Cardiac muscle cell (in vitro differentiated cells and primary cell): ENCODE results near the gene IKBIP. TPM values are rescaled to one million over a fixed set of nuclear protein-coding genes. Genes with fewer than 3 reads are reported as not detected.

Source experiments
- DNase-seq, 2 donors: peaks; one replicate each; pipeline versions ENCODE4 v3.0.0 to v3.0.0-alpha.2; 2010 to 2017; ENCODE audit warnings: low read depth in 1 of 2, low spot score in 1 of 2
- H3K27ac ChIP-seq: fragments of 200-600 bp; sonication (generic); 2 replicates; pipeline ENCODE4 v1.5.1; 2016
- H3K27me3 ChIP-seq: fragments of 200-600 bp; sonication (generic); 2 replicates; pipeline ENCODE4 v1.6.0; 2016; ENCODE audit warnings: control low read depth
- H3K36me3 ChIP-seq: fragments of 200-600 bp; sonication (generic); 2 replicates; pipeline ENCODE4 v1.5.1; 2016; ENCODE audit warnings: control low read depth
- H3K4me1 ChIP-seq: fragments of 200-600 bp; sonication (generic); 2 replicates; pipeline ENCODE4 v1.8.1; 2017; ENCODE audit warnings: low read depth, mild to moderate bottlenecking, mixed run types
- H3K4me3 ChIP-seq: fragments of 200-600 bp; sonication (generic); 2 replicates; pipeline ENCODE4 v1.5.1; 2016; ENCODE audit warnings: mild to moderate bottlenecking
- H3K9me3 ChIP-seq: fragments of 200-600 bp; sonication (generic); 2 replicates; pipeline ENCODE4 v1.5.1; 2017; ENCODE audit warnings: low read depth, mild to moderate bottlenecking, control low read depth
- polyA plus RNA-seq: library from polyadenylated mRNA; unstranded; fragments of >200 nt; fragmentation: Nextera tagmentation; extraction: Ambion mirVana; gene quantifications from 2 replicates; pipeline ENCODE4 v1.2.1, GENCODE V29; 2016
- total RNA-seq: library from RNA; depleted of rRNA; stranded (reverse); fragments of >200 nt; gene quantifications from 2 replicates; pipeline ENCODE4 v1.2.3, GENCODE V29; 2016
- TF ChIP-seq, protein P1 (sequence below): IDR thresholded peaks from 2 replicates; pipeline ENCODE4 v1.5.1; 2012; ENCODE audit warnings: low read depth, mild to moderate bottlenecking, low read length

The IKBIP gene, protein sequence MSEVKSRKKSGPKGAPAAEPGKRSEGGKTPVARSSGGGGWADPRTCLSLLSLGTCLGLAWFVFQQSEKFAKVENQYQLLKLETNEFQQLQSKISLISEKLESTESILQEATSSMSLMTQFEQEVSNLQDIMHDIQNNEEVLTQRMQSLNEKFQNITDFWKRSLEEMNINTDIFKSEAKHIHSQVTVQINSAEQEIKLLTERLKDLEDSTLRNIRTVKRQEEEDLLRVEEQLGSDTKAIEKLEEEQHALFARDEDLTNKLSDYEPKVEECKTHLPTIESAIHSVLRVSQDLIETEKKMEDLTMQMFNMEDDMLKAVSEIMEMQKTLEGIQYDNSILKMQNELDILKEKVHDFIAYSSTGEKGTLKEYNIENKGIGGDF
- total RNA-seq (19.7 and 25.6 TPM in 2 replicates), polyA plus RNA-seq (22.7 and 31.7 TPM in 2 replicates)

DNA sequence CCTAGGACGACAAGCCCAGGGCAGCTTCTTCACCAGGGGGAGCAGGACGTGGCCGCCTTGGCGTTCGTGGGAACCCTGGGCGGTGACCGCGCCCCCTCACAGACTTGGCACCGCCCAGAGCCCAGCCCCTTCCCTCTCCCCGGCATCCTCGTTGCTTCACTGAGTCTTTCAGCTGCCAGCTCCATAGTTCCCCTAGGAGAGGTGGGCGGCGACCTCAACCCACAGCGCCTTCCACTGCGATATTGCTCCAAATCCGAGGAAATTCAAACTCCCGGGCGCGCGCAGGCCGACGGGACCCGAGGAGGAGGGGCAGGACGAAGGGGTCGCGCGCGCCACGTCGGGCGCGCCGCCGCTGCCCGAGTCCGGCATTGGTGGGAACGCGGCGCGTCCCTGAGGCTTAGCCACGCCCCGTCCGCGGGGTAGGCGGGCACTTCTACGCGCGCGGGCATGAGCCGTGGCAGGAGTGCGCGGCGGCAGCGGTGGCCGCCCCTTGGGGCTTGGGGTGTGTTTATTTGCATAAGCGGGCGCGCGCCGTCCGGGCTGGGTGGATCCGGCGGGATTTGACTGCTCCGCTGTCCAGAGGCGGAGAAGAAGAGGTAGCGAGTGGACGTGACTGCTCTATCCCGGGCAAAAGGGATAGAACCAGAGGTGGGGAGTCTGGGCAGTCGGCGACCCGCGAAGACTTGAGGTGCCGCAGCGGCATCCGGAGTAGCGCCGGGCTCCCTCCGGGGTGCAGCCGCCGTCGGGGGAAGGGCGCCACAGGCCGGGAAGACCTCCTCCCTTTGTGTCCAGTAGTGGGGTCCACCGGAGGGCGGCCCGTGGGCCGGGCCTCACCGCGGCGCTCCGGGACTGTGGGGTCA is at the start of gene IKBIP, which contains the start of gene APAF1:
Gene IKBIP, minus strand, starts transcription at position 77 of the 860 bp plus-strand sequence. CDS start 87 bp downstream, outside the sequence.
Gene APAF1, plus strand, starts transcription at position 579 of the 860 bp plus-strand sequence. CDS start 3,070 bp downstream, outside the sequence.
- peaks cover 5% of the 10 kb centered on the region for H3K4me1 ChIP-seq
- H3K4me3 ChIP-seq, result peak within 1 kb of the TSS; percentile 76
- DNase-seq, result peak; percentile 97 to 98
- TF ChIP-seq, protein P1, sequence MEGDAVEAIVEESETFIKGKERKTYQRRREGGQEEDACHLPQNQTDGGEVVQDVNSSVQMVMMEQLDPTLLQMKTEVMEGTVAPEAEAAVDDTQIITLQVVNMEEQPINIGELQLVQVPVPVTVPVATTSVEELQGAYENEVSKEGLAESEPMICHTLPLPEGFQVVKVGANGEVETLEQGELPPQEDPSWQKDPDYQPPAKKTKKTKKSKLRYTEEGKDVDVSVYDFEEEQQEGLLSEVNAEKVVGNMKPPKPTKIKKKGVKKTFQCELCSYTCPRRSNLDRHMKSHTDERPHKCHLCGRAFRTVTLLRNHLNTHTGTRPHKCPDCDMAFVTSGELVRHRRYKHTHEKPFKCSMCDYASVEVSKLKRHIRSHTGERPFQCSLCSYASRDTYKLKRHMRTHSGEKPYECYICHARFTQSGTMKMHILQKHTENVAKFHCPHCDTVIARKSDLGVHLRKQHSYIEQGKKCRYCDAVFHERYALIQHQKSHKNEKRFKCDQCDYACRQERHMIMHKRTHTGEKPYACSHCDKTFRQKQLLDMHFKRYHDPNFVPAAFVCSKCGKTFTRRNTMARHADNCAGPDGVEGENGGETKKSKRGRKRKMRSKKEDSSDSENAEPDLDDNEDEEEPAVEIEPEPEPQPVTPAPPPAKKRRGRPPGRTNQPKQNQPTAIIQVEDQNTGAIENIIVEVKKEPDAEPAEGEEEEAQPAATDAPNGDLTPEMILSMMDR, result no peak
- peak within 1 kb of the TSS; percentile 95 for H3K27ac ChIP-seq
- no peaks in the 10 kb centered on the region for H3K27me3 ChIP-seq
- H3K36me3 ChIP-seq, result peaks cover 13% of the 10 kb centered on the region
- no peaks in the 10 kb centered on the region for H3K9me3 ChIP-seq

DNA sequence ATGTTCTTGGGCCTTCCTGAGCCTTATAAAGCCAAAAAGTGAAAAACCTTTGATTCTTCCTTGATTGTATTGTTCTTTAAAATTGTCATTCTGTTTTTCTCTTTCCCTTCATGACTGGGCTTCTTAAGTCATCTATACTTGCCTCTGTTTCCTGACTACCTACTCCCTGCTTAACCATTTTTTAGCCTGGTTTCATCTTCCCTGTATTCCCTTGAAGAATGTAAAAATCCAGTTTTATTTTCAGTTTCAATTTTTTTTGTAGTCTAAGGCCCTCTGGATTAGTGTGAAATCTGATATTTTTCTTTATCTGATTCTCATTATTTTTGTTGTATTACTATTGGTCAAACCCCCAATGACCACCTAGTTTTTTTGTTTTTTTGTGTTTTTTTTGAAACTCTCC is 46.8 kb upstream of the IKBIP start:
- no peak for DNase-seq
- H3K4me1 ChIP-seq, result no peaks in the 10 kb centered on the region
- TF ChIP-seq, protein P1, result no peak
- H3K9me3 ChIP-seq, result no peaks in the 10 kb centered on the region
- no peaks in the 10 kb centered on the region for H3K27me3 ChIP-seq
- peaks cover 11% of the 10 kb centered on the region for H3K36me3 ChIP-seq
- no peak overlapping the region for H3K27ac ChIP-seq
- no peak overlapping the region for H3K4me3 ChIP-seq

DNA sequence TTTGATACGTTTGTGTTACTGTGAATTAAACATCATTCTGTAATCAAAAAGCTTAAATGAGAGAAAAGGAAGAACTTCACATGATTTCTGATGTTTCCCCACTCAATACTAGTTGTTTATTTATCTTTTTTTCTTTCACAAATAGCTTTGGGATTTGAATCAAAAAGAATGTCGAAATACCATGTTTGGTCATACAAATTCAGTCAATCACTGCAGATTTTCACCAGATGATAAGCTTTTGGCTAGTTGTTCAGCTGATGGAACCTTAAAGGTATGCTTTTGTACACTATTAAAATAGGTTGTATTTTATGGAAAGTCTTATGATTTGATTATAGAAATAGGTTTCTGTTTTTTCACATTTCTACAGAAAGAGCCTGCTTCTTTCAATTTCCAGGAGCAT is 42.0 kb upstream of the IKBIP start:
- H3K9me3 ChIP-seq, result no peaks in the 10 kb centered on the region
- H3K27ac ChIP-seq, result no peak overlapping the region
- H3K36me3 ChIP-seq, result peaks cover 30% of the 10 kb centered on the region
- no peaks in the 10 kb centered on the region for H3K4me1 ChIP-seq
- no peaks in the 10 kb centered on the region for H3K27me3 ChIP-seq
- H3K4me3 ChIP-seq, result no peak overlapping the region
- TF ChIP-seq, protein P1, result no peak
- no peak for DNase-seq

DNA sequence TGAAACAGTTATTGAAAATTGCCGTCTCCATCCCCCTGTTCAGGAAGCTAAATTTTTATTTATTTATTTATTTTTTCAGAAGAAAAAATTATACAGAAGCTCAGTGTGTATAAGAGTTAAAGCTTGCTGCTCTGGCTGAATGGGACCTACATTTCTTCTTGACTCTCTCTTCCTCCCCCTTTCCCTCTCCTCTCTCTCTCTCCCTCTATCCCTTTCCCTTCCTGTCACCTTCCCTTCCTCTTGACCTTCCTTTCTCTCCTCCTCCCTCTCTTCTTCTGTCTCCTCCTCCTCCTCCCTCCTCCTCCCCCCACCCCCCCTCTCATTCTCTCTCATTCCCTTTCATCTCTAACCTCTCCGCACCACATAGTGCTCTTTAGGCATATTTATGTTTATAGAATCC is 39.6 kb upstream of the IKBIP start:
- H3K36me3 ChIP-seq, result peaks cover 42% of the 10 kb centered on the region
- no peak overlapping the region for H3K4me3 ChIP-seq
- no peak overlapping the region for H3K27ac ChIP-seq
- no peaks in the 10 kb centered on the region for H3K9me3 ChIP-seq
- no peak for DNase-seq
- no peaks in the 10 kb centered on the region for H3K4me1 ChIP-seq
- TF ChIP-seq, protein P1, result no peak
- H3K27me3 ChIP-seq, result no peaks in the 10 kb centered on the region

DNA sequence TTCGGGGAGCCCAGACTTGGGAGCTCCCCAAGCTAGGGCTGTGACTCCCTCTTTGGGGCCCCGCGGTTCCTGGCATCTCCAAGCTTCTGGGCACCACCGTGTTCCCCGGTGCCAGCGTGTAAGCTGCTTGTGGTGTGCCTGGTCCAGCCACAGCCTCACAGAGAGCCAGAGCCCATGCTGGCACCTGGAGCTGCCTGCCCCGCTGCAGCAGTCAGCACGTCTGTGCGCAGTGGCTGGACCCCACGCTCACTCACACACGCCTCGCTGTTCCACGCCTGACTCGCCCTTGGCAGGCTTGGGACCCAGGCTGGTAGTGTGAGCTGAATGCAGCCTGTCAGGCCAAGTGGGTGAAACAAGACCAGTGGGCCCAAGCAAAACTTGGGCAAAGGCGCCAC is 35.0 kb upstream of the IKBIP start:
- Histone ChIP-seq H3K36me3 (peaks cover 48% of the 10 kb centered on the region), H3K9me3 (no peaks in the 10 kb centered on the region), H3K4me1 (no peaks in the 10 kb centered on the region), H3K27ac (no peak overlapping the region), H3K4me3 (no peak overlapping the region), H3K27me3 (no peaks in the 10 kb centered on the region)
- TF ChIP-seq, protein P1, result no peak
- no peak for DNase-seq
